Activated naive CD4-positive, alpha-beta T cell treated with anti-CD3 and anti-CD28 coated beads, Interleukin-2, amount 50 U/mL, for 72 hours (primary cell): Measurements from ENCODE around the gene RERE. TPM values are rescaled to one million over a fixed set of nuclear protein-coding genes. Genes with fewer than 3 reads are reported as not detected.

Experiments used
- ATAC-seq, 2 donors: fragments of 150-1000 bp; cut with Tn5 transposase; 2 replicates each; pipeline ENCODE4 v1.10.0; 2021; ENCODE audit warnings: mild to moderate bottlenecking in 2 of 2, moderate library complexity in 2 of 2
- DNase-seq, 2 donors: peaks; one replicate each; pipeline ENCODE4 v3.0.0; 2021 to 2022; ENCODE audit warnings: low spot score in 2 of 2
- H3K27ac Mint-ChIP-seq, 2 donors: one replicate each; pipeline ENCODE4 v1.8.0; 2022; ENCODE audit warnings: mild to moderate bottlenecking in 2 of 2, mixed read lengths in 2 of 2
- H3K36me3 Mint-ChIP-seq, 2 donors: one replicate each; pipeline ENCODE4 v1.8.0; 2022; ENCODE audit warnings: mixed read lengths in 2 of 2
- H3K9me3 Mint-ChIP-seq, 2 donors: one replicate each; pipeline ENCODE4 v1.8.0; 2022; ENCODE audit warnings: mixed read lengths in 2 of 2
- total RNA-seq, 2 donors: library from RNA; stranded (reverse); gene quantifications; one replicate each; pipeline ENCODE4 v1.2.3, GENCODE V29; 2022

The RERE gene
- total RNA-seq, 2 donors from 2014 or later: 51.8 to 72.1 TPM

DNA sequence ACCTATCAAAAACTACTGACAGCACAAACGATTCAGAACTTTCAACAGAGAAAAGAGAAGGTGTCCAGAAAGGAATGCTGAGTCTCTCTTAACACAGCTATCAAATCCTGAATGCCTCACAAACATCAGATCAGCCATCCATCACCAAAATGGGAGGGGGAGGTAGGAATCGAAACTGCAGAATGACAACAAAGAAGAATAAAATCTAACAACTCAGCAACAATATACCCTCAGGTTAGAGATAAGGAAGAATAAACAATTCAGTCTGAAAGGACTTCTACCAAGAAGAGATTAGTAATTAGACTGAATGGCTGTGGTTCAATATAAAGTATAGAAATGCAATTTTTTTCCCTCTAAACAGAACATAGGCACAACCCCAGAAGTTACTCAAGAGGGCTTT, 94.4 kb downstream of the RERE start:
- ATAC-seq (no peak), DNase-seq (no peak)
- Mint-ChIP-seq H3K9me3 (no peaks in the 10 kb centered on the region), H3K36me3 (no peaks in the 10 kb centered on the region), H3K27ac (no peak overlapping the region)

DNA sequence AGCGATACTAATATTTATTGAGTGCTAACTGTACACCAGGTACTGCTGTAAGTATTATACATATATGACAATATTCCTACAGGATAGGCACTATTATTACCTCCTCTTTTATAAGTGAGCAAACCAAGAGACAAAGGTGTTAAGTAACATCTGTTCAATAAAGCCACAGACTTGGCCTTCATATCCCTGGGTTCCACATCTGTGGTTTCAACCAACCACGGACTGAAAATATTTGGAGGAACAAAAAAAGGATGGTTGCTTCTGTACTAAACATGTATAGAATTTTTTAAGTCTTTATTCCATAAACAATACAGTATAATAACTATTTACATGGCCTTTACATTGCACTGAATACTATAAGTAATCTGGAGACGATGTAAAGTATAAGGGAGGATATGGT, 95.1 kb downstream of the RERE start:
- ATAC-seq (no peak), DNase-seq (no peak)
- Mint-ChIP-seq H3K36me3 (no peaks in the 10 kb centered on the region), H3K27ac (no peak overlapping the region), H3K9me3 (no peaks in the 10 kb centered on the region)

DNA sequence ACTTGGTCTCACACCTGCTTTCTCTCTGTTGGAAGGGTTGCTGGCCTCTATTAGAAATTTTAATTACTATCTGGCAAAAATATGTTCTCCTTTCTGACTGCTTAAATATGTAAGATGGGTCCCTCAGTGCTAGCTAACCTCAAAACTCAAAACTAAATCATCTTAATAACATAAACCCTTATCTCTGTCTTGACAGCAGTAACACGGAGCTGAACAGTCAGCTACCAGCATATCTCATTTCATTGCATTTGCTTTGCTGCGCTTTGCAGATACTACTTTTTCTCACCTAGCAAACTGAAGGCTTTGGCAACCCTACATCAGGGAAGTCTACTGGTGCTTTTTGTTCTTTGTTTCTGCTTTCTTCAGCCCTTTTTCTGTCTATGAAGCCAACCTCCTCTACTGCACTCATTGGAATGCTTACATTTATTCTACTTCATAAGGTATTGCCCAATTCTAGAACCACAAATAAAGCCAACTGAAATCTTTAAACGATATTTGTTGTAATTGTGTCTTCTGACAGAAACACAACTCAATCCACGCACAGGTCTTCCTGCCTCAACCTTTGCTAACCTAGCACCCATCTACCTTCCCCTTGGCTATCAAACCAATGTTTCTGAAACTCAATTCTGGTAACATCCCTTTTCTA, 95.6 kb downstream of the RERE start:
- DNase-seq (no peak), ATAC-seq (no peak)
- Mint-ChIP-seq H3K27ac (no peak overlapping the region), H3K9me3 (no peaks in the 10 kb centered on the region), H3K36me3 (no peaks in the 10 kb centered on the region)

DNA sequence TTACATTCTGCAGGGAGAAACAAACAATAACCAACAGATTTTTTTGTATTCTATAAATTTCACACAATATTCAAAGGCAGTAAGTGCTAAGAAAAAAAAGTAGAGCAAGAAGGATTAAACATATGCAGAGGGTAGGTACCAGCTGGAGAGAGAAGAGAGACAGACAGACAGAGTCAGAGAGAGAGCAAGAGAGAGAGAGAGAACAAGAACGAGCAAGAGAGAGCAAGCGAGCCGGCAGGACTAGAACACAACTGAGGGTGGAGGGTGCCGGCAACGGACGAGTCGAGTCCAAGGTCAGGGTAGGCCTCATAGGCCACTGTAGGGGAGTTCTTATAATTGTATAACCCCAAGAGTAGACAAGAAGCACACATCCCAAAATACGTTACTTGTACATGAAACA, 97.1 kb downstream of the RERE start:
- no peak for DNase-seq
- Mint-ChIP-seq H3K9me3 (no peaks in the 10 kb centered on the region), H3K27ac (no peak overlapping the region), H3K36me3 (no peaks in the 10 kb centered on the region)
- ATAC-seq: no peak

DNA sequence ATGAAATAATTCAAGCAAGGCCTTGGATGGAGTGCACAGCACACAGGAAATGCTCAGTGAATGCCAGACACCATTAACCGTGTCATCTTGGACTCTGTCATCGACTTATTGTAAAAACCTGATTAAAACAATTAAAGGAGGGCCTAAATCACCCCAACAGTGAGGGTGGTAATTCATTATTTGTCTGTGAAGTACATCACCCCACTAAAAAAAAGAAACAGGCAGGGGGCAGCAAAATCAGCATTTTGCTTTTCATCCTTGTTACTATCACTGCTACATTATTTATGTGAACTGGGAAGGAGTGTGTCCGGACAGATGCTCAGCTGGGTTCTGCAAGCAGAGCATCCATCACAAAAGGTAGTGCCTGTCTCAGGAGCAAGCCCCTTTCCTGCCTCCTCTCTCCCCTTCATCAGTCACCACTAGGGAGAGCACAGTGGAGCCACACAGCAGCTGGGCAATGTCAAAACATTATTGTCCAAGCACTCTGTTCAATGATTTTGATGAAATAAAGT, 98.5 kb downstream of the RERE start:
- H3K9me3 Mint-ChIP-seq: peaks cover 0 to 6% of the 10 kb centered on the region in 2 donors
- H3K36me3 Mint-ChIP-seq: peaks cover 0 to 6% of the 10 kb centered on the region in 2 donors
- no peak for ATAC-seq
- no peak for DNase-seq
- no peak overlapping the region for H3K27ac Mint-ChIP-seq

DNA sequence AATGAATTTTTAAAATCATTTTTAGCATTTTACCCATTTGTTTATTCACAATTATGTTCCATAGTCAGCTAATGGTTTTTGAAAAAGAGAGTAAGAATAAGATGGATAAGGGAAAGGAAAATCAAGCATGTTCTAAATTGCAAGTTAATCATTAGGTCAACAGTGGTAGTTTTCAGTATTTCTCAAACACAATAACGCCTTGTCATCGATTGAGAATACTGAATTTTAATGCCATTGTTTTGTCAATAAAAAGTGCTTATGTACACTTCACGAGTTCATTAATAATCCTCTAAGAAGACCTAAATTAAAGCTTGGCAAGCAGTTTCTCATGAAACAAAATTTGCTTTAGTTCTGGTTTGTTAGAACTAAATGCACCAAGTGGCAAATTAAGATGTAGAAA, 100.3 kb downstream of the RERE start:
- Mint-ChIP-seq H3K9me3 (peaks cover 0 to 6% of the 10 kb centered on the region in 2 donors), H3K27ac (no peak overlapping the region), H3K36me3 (peaks cover 0 to 6% of the 10 kb centered on the region in 2 donors)
- ATAC-seq (no peak), DNase-seq (no peak)

DNA sequence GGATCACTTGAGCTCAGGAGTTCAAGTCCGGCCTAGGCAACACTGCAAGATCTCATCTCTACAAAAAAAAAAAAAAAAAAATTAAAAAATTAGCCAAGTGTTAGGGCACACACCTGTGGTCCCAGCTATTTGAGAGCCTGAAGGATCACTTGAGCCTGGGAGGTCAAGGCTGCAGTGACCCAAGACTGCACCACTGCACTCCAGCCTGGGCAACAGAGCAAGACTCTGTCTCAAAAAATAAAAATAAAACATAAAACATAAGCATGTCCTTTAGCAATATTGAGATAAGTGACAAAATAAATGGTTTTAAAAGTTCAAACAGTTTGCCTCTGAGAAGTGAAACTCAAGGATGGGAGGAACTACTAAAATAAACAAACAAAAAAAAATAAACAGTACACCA, 101.2 kb downstream of the RERE start:
- no peak for DNase-seq
- Mint-ChIP-seq H3K9me3 (peaks cover 0 to 6% of the 10 kb centered on the region in 2 donors), H3K27ac (peak overlapping the region in 1 of 2 donors; percentile 44), H3K36me3 (peaks cover 0 to 6% of the 10 kb centered on the region in 2 donors)
- no peak for ATAC-seq

DNA sequence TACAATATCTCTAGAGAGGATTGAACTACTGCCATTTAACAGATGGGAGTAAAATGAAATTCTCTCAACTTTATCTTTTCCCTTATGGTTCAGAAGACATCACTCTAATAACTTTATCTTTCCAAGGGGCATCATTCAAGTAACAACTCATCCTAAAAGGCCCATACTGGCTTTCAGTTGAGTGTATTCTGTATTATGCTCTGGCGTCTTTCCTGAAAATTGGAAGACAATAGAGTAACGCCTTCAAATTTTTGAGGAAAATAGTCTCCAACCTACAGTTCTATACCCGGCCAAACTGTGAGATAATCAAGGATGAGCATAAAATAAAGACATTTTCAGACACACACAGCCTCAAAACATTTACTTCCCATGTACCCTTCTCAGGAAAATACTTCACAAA, 103.3 kb downstream of the RERE start:
- DNase-seq: no peak
- no peak for ATAC-seq
- Mint-ChIP-seq H3K36me3 (peaks cover 0 to 6% of the 10 kb centered on the region in 2 donors), H3K27ac (no peak overlapping the region), H3K9me3 (peaks cover 0 to 6% of the 10 kb centered on the region in 2 donors)

DNA sequence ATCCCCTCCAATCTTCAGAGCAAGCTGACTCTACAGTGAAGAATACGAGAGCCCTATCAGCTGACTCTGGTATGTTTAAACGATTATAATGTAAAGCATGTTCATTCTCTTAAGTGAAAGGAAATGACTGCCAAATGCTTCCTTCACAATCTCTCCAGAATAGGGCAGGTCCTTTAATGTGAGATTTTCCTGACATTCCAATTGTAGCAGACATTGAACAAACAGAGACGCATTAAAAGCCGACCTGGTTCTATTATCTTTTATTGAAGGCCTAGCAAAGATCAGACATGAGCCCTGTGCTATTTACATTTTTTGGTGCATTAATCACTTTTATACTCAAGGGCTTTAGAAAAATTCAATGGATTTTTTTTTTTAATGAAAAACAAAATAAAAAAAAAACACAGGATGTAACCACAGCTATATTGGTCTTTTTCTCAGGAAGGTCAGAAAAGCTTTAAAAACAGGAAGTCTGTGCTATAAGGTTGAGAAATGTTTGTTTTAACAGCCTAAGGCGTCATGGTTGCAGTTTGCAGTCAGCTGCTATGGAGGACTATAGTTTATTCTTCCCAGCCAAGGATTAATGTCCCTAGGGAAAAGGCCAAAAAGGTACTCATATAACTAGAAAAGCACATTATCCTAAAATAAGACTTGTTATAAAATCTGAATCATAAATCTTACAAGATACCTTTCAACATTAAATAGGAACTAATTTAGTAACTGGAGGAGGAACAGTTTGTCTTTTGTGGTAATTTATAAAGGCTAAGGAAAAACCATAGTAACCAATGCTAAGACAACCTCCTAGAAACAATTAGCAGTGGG, 104.8 kb downstream of the RERE start:
- no peak for DNase-seq
- Mint-ChIP-seq H3K9me3 (peaks cover 3 to 11% of the 10 kb centered on the region in 2 donors), H3K36me3 (peaks cover 0 to 13% of the 10 kb centered on the region in 2 donors), H3K27ac (peak overlapping the region in 1 of 2 donors; percentile 6)
- ATAC-seq: no peak

DNA sequence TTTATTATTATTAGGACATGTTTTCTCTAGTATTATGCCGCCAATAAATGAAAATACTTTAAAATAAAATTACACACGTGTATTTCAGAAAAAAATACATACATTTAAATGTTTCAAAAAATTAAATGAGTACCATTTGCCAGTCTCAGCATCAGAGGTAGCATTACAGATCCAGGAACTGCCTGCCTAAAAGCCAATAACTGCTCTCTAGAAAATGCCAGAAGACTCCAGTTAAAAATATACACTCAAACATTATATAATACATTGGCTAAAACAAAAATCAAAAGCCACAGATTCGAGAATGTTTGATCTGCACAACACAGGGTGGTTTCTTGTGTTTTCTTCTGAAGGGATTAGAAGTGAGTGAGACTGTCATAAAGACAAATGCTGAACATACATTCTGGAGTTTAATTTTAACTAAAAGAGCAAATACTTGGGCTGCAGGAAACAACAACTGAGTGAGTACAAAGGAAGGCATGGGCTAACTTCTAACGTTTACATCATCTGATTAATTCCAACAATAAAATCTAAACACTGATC, 105.5 kb downstream of the RERE start:
- ATAC-seq (no peak), DNase-seq (no peak)
- peak overlapping the region in 1 of 2 donors; percentile 6 for H3K27ac Mint-ChIP-seq
- peaks cover 0 to 13% of the 10 kb centered on the region in 2 donors for H3K36me3 Mint-ChIP-seq
- peaks cover 3 to 11% of the 10 kb centered on the region in 2 donors for H3K9me3 Mint-ChIP-seq

DNA sequence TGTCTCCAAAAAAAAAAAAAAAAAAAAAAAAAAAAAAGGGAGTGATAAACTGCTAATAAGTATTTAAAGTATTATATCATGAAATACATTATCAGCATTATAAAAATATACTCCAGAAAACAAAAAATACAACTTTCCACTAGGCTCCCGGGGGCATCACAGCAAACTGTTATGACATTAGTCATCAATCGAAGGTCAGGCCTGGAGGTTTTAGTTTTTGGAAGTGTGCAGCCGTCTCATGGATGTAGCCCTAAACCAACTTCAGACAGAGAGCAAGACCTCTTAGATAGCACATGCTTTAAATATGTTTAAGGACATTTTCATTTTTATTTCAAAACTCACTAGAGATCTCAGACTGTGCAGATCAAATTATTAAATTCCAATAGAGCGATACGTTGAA, 106.3 kb downstream of the RERE start:
- Mint-ChIP-seq H3K27ac (no peak overlapping the region), H3K9me3 (peaks cover 3 to 11% of the 10 kb centered on the region in 2 donors), H3K36me3 (peaks cover 0 to 13% of the 10 kb centered on the region in 2 donors)
- ATAC-seq: no peak
- no peak for DNase-seq

DNA sequence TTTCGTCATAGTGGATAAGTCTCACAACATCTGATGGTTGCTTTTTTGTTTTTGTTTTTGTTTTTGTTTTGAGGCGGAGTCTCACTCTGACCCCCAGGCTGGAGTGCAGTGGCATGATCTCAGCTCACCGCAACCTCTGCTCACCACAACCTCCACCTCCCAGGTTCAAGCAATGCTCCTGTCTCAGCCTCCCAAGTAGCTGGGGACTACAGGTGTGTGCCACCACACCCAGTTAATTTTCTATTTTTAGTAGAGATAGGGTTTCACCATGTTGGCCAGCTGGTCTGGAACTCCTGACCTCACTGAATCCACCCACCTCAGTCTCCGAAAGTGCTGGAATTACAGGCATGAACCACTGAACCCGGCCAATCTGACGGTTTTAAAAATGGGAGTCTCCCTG, 109.2 kb downstream of the RERE start:
- no peak overlapping the region for H3K27ac Mint-ChIP-seq
- DNase-seq: no peak
- peaks cover 4 to 7% of the 10 kb centered on the region in 2 donors for H3K36me3 Mint-ChIP-seq

DNA sequence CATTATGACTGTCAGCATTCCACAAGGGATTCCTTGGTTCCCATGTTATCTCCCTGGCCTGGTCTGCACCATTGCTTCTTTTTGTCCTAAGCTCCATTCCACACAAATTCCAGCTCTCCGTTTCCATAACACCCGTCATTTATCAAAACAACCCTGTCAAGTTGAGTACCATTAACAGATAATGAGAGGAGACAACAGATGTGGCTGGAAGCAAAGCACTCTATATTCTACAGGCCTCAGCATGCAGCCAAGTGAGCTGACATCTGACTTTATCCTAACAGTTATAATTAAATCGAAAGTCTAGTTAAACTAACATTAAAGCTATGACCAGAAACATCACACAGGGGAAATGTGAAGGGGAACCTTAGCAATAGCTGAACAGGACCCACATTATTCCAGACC, 110.4 kb downstream of the RERE start:
- no peak for DNase-seq
- no peak for ATAC-seq
- peaks cover 3 to 5% of the 10 kb centered on the region in 2 donors for H3K9me3 Mint-ChIP-seq
- peaks cover 12 to 13% of the 10 kb centered on the region in 2 donors for H3K36me3 Mint-ChIP-seq
- no peak overlapping the region for H3K27ac Mint-ChIP-seq

More for the DNA sequence above, 109.2 kb downstream of the RERE start:
- ATAC-seq: no peak
- H3K9me3 Mint-ChIP-seq: peaks cover 3 to 5% of the 10 kb centered on the region in 2 donors

DNA sequence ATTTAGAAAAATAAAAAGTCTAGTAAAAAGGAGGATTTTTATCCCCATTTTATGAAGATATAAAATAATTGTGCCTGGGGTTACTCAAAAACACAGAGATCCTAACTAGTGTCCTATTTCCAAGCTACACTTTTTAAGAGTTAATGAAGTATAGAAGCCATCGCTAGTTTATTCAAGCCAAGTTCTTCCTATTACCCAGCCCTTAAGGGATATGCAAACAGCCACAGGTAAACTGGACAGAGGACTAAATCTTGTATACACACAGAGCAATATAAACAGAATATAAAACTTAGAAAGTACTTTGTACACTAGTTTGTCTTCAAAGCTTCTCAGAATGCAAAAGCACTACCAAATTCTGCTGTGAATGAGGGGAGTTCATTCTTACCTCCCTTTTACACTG, 111.1 kb downstream of the RERE start:
- Mint-ChIP-seq H3K9me3 (peaks cover 3 to 5% of the 10 kb centered on the region in 2 donors), H3K36me3 (peaks cover 14% of the 10 kb centered on the region in 2 donors), H3K27ac (no peak overlapping the region)
- ATAC-seq: no peak
- no peak for DNase-seq

DNA sequence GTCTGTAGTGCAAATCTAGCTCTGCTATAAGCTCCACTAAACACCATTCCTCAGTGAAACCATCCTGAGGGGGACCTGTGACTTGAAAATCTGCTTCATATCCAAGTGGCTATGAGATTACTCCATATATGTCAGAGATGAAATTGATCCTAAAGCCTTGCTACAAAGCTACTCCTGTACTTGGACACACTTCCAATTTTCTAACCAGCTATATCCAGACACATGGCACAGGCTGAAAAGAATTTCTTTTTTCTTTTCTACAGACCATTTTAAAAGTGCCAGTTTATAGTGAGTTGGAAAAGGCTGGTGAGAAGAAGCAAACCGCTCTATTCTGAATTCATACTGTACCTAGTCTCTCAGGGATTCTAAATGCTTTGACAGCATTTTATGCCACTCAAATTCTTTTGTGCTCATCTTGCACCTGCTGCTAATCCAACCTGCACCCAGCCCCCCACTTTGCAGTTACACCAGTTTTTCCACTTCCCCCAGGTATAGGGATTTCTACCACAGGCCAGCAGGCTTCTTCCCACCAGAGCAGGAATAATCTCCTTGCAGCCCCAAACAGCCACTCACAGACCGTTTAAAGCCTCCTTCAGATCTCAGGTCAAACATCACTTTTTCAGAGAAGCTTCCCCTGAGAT, 112.5 kb downstream of the RERE start:
- ATAC-seq: no peak
- no peak overlapping the region for H3K27ac Mint-ChIP-seq
- H3K9me3 Mint-ChIP-seq: peaks cover 3 to 5% of the 10 kb centered on the region in 2 donors
- DNase-seq: no peak
- H3K36me3 Mint-ChIP-seq: peaks cover 14% of the 10 kb centered on the region in 2 donors

DNA sequence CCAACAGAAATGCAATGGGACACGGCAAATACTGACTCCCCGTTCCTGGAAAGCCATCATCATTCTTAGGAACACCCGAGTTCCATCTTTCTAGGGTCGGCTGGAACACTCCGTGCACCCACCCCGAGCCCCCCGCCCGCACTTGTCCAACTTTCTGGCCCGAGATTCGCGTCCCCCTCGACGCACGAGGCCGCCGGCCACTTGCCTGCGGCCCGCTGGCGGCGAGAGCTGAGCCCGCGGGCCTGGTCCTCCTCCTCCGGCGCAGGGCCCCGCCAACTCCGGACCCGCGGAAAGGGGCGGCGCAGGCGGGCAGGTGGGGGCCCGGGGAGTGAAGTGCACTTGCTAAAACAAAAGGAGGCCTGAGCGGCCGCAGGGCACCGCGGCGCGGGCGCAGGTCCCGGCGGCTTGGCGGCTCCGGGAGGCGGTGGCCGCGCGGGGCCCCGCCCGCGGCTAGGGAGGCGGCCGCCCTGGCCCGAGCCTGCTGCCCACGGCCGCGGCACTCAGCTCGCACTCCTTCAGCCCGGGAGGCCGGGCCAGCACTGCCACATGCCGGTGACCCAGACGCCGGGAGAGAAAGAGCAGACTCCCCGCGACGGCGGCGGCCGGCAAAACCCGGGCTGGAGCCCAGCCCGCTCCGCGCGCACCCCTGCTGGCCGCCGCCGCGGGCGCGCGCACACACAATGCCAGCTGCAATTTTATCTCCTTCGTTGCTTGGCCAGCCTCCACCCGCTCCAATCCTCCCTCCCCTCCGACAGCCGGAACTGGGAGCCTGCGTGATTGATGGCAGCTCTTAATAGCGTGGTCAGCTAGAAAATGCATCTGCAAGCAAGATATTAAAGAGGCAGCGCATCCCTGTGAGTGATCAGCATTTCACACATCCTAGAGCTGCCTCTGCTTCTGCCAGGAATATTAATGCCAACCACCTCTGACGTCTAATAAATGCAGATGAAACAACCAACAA, 114.3 kb downstream of the RERE start:
- peak; percentile 78 to 79 for DNase-seq
- Mint-ChIP-seq H3K36me3 (peaks cover 7 to 14% of the 10 kb centered on the region in 2 donors), H3K9me3 (no peaks in the 10 kb centered on the region), H3K27ac (peak overlapping the region in 1 of 2 donors; percentile 68)
- ATAC-seq: peak; percentile 57 to 83
